Measurements from ENCODE around the gene TNFRSF1A. TPM values are rescaled to one million over a fixed set of nuclear protein-coding genes. Genes with fewer than 3 reads are reported as not detected.
A peak's percentile ranks its signal among the peaks of the same experiment; 100 is the strongest.
"Not testable (repeated sequence)": the region's sequence is repeated elsewhere in the genome, so short reads cannot be mapped to it uniquely, and the experiment has no call there.

The TNFRSF1A gene
- total RNA-seq, 1 donor from 2014 or later: 159 TPM

GRCh38 chr12:6306151-6306550 is 35.7 kb downstream of the TNFRSF1A start:
- no peak for DNase-seq (ENCODE audit: low read depth)

- no peak for DNase-seq (ENCODE audit: low read depth)
These were observed 38.8 kb downstream of the TNFRSF1A start for GRCh38 chr12:6303071-6303470.

DNA sequence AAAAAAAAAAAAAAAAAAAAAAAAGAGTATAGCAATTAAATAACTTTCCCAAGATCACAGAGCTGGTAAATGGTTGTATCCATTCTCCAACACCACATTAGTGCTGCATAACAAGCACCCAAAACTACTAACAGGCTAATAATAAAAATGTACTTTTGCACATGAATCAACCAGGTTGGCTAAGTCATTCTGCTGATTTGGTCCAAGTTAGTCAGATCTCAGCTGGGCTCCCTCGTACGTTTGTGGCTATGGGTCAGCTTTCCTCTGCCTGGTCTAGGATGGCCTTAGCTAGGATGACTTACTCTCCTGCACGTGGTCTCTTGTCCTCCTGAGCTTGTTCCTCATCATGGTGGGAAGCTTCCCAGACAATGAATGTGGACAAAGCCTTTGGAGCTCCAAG is 39.3 kb downstream of the TNFRSF1A start:
- no peak for DNase-seq (ENCODE audit: low read depth)

GRCh38 chr12:6301721-6302120 is 40.2 kb downstream of the TNFRSF1A start:
- no peak for DNase-seq (ENCODE audit: low read depth)

- DNase-seq (ENCODE audit: low read depth): no peak
These were observed 44.7 kb downstream of the TNFRSF1A start for GRCh38 chr12:6297170-6297569.

- peak; percentile 98 for DNase-seq (ENCODE audit: low read depth)
These were observed 46.6 kb downstream of the TNFRSF1A start for GRCh38 chr12:6295094-6295811.

DNA sequence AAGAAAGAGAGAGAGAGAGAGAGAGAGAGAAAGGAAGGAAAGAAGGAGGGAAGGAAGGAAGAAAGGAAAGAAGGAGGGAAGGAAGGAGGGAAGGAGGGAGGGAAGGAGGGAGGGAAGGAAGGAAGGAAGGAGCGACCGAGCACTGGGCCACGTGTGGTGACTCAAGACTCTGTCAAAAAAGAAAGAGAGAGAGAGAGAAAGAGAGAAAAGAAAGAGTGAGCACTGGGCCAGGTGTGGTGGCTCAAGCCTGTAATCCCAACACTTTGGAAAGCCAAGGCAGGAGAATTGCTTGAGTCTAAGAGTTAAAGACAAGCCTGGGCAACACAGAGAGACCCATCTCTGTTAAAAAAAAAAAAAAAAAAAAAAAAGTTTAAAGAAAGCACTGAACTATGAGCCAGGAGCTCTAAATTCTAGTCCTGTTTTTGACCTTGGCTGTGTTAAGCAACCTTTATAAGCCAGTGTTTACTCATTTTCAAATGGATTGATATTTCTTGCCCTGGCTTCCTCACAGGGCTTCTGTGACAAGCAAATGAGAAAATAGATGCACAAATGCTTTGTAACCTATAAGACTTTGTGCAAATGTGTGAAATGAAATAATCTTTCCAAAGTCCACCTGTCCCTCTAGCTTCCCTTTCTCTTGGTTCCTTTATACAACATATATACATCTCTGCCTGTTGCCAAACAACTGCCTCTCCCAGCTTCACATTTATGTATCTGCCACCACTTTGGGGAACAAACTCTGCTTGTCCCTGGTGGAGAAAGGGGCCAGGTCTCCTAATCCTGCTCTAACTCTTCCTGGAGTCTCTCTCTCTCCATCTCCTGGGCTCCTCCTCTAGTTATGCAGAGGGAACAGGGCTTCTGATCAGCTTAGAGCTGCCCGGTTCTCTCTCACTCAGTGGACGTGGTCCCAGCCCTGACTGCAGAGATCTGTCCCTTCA is 47.5 kb downstream of the TNFRSF1A start:
- DNase-seq (ENCODE audit: low read depth): peak; percentile 49

GRCh38 chr12:6292606-6293005 is 49.3 kb downstream of the TNFRSF1A start:
- DNase-seq (ENCODE audit: low read depth): peak; percentile 89

- DNase-seq (ENCODE audit: low read depth): not testable (repeated sequence)
These were observed 52.0 kb downstream of the TNFRSF1A start for GRCh38 chr12:6289906-6290305.

DNA sequence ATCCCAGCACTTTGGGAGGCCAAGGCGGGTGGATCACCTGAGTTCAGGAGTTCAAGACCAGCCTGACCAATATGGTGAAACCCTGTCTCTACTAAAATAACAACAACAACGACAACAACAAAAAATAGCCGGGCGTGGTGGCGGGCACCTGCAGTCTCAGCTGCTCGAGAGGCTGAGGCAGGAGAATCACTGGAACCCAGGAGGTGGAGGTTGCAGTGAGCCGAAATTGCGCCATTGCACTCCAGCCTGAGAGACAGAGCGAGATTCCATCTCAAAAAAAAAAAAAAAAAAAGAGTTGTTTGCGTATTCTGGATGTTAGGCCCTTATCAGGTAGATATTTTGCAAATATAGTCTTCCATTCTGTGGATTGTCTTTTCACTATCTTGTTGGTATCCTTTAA is 52.8 kb downstream of the TNFRSF1A start:
- DNase-seq (ENCODE audit: low read depth): not testable (repeated sequence)

- DNase-seq (ENCODE audit: low read depth): no peak
These were observed 53.6 kb downstream of the TNFRSF1A start for GRCh38 chr12:6288235-6288634.

DNA sequence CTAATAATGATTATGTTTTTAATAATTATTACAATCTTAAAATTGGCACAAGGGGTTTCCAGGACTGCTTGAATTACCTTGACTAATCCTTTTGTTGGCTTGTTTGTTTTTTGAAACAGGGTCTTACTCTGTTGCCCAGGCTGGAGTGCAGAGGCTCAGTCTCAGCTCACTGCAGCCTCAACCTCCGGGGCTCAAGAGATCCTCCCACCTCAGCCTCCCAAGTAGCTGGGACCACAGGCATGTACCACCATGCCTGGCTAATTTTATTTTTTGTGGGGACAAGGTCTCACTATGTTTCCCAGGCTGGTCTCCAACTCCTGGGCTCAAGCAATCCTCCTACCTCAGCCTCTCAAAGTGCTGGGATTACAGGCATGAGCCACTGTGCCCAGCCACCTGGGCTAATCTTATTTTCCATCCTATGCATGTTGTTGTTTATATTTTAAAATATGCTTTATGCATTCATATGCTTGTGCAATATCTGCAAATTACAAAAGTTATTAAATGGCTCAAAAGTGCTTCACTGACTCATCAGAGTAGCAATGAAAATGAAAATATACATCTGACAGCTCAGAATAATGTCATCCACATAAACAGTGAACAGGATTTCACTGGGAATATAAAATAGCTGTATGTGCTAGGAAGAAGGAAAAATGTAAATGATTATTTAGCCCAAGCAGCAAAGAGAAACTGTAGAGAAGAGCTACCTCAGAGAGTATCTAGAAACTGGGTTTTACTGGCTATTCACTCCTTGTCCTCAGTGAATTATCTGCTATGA is 56.2 kb downstream of the TNFRSF1A start:
- no peak for DNase-seq (ENCODE audit: low read depth)

- DNase-seq (ENCODE audit: low read depth): peak; percentile 51
These were observed 56.8 kb downstream of the TNFRSF1A start for GRCh38 chr12:6285063-6285477.

DNA sequence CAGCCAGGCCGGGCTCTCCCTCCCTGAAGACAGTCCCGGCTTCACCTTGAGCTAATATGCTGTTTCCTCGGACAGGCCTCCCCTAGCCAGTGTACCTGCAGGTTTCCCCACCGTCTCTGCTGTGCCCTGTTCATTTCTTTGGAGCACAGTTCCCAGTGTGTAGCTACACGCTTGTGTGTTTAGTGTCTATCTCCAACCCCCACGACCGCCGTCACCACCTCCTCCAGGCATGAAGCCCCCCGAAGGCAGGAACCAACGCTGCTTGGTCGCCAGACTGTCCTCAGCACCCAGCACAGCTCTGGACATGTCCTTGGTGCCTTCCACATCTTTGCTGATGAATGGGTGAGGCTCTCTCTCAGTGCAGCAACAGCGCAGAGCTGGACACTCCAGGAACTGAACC is 57.6 kb downstream of the TNFRSF1A start:
- DNase-seq (ENCODE audit: low read depth): no peak

GRCh38 chr12:6282453-6282840 is 59.4 kb downstream of the TNFRSF1A start:
- no peak for DNase-seq (ENCODE audit: low read depth)

DNA sequence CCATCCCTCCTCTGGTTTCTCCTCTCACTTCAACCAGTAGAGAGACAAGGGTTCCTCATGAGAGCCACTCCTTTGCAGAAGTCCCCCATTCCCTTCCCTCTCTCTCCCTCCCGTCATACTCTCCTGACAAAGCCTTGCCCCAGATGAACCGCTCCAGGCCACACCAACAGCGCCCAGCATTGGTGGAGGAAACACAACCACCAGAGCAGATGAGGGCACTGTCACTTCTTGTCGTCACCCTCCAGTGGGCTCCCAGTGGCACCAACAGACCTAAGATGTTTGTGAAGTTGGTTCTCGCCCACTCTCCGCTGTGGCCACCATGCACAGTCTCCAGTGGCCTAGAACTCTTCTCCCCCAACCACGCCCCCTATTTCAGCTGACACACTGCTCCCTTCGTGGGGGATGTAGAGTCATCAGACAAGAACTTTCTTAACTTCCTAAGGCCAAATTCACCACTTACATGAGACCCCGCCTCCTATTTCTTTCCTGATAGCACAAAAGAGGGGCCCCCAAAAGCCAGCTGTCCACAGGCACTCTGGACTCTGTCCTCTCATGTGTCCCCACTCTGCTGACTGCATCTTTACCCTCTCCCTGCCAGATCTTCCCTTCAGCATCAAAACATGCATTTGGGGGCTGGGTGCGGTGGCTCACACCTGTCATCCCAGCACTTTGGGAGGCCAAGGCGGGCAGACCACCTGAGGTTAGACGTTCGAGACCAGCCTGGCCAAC is 60.6 kb downstream of the TNFRSF1A start:
- DNase-seq (ENCODE audit: low read depth): no peak

DNA sequence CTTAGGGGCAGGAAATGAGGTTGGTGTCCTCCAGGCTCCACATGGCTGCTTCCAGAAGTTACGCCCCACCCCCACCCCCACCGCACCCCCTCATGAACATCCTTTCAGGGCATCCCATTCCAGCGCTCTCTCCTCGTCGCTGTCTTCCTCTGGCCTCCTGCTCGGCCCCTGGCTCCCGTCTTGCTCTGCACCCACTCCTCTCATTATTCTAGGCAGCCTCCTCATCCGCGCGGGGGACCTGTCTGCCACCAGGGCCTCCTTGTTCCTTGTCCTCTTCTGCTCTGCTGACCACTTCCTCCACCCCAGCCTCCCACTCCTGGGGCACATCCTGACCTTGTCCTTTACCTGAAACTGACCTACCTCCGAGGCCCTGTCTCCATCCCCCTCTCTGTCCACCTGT is 61.2 kb downstream of the TNFRSF1A start:
- DNase-seq (ENCODE audit: low read depth): no peak

GRCh38 chr12:6280053-6280469 is 61.8 kb downstream of the TNFRSF1A start:
- DNase-seq (ENCODE audit: low read depth): peak; percentile 100

DNA sequence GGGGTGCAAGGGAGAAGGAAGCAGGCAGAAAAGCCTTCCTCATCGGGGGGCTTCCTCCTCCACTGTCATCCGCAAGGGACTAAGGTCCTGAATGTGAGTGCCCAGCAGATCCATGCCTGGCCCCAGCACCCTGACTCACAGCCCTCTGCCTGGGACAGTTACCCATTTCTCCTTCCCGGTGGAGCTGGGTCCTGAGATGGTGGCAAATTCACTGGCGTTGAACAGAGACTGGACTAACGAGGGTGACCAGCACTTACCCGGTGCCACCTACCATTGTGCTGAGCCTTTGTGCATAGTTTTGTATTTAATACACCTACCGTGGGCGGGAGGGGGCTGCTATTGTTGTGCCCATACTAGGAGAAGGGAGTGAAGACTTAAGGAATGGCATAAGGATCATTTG is 62.2 kb downstream of the TNFRSF1A start:
- DNase-seq (ENCODE audit: low read depth): no peak

DNA sequence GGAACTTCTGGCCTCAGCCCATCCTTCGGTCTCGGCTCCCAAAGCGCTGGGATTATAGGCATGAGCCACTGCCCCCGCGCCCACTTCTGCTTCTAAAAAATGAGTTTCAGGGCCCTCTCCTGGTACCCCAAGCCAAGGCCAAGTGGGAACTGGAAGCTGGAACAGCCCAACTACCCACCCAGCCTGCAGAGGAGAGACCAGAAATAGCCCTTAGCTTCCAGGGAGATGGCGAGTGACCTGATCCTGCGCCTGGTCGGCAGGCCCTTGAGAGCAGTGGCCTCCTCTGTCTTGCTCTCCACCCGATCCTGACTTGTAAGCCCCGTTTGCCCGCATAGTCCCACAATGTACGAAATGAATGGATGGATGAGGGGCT is 62.6 kb downstream of the TNFRSF1A start:
- no peak for DNase-seq (ENCODE audit: low read depth)
